H1 (cell line): ENCODE data around the gene ADAMTS14.

Experiments
- ATF3 ChIP-seq: IDR thresholded peaks from 2 replicates; pipeline ENCODE4 v1.6.1; 2011; ENCODE audit warnings: low read depth, mild to moderate bottlenecking, low read length; ENCODE audit not compliant: insufficient read depth
- CTCF ChIP-seq, 3 experiments: IDR thresholded peaks; 1 replicate in 2 of 3; 2 replicates in 1 of 3; pipeline versions ENCODE4 v1.5.1 to v1.6.1; 2011; ENCODE audit warnings: low read length in 3 of 3, mild to moderate bottlenecking in 3 of 3, inconsistent platforms in 2 of 3, low read depth in 1 of 3, moderate library complexity in 1 of 3; ENCODE audit not compliant: insufficient read depth in 1 of 3; ENCODE audit errors: control extremely low read depth in 1 of 3
- EZH2 ChIP-seq: fragments of 200-600 bp; sonication (generic); IDR thresholded peaks from 2 replicates; pipeline ENCODE4 v1.7.1; 2012; ENCODE audit warnings: low read depth, mild to moderate bottlenecking, moderate library complexity, low read length, inconsistent platforms; ENCODE audit not compliant: severe bottlenecking
- POLR2A ChIP-seq, 2 experiments: IDR thresholded peaks; 1 replicate in 1 of 2; 2 replicates in 1 of 2; pipeline ENCODE4 v1.6.1; 2011; ENCODE audit warnings: low read depth in 2 of 2, low read length in 2 of 2, mild to moderate bottlenecking in 2 of 2; ENCODE audit errors: control extremely low read depth in 1 of 2
- RAD21 ChIP-seq, 2 experiments: IDR thresholded peaks in 1 of 2; conservative IDR thresholded peaks in 1 of 2; 2 replicates each; pipeline ENCODE4 v1.6.1; 2011; ENCODE audit warnings: low read depth in 2 of 2, low read length in 2 of 2, improper control_type of control experiment in 1 of 2, inconsistent platforms in 1 of 2, mild to moderate bottlenecking in 1 of 2, moderate library complexity in 1 of 2
- SIX5 ChIP-seq: IDR thresholded peaks from 2 replicates; pipeline ENCODE4 v1.6.1; 2011; ENCODE audit warnings: mild to moderate bottlenecking, low read depth, low read length
- SUZ12 ChIP-seq: fragments of 200-600 bp; sonication (generic); IDR thresholded peaks from 2 replicates; pipeline ENCODE4 v1.6.1; 2012; ENCODE audit warnings: mild to moderate bottlenecking, inconsistent platforms, low read length, moderate library complexity, mixed read lengths
- TAF7 ChIP-seq: optimal IDR thresholded peaks from 2 replicates; pipeline ENCODE3; 2011; ENCODE audit warnings: low read depth, mild to moderate bottlenecking, inconsistent platforms, low read length, moderate library complexity, borderline replicate concordance
- YY1 ChIP-seq: IDR thresholded peaks from 2 replicates; pipeline ENCODE4 v1.6.1; 2011; ENCODE audit warnings: low read depth, mild to moderate bottlenecking, low read length

- TF ChIP-seq EZH2 (no peak), POLR2A (IDR thresholded peaks at IDR 0.05; ENCODE audit: control extremely low read depth in 1 of 2, low read depth in 2 of 2, low read length in 2 of 2) (no peak), YY1 (no peak), RAD21 (IDR thresholded peaks at IDR 0.05 in 1 of 2, conservative IDR thresholded peaks at IDR 0.05 in 1 of 2; ENCODE audit: low read depth in 2 of 2, low read length in 2 of 2) (no peak), SIX5 (no peak), CTCF (IDR thresholded peaks at IDR 0.05; ENCODE audit: control extremely low read depth in 1 of 3, insufficient read depth in 1 of 3, low read depth in 1 of 3, low read length in 3 of 3) (no peak), SUZ12 (no peak), TAF7 (no peak), ATF3 (no peak)
These were observed 9.4 kb downstream of the ADAMTS14 start for GRCh38 chr10:70681731-70682005.
